Measurements from ENCODE around the gene USP32.
"Not testable (repeated sequence)": the region's sequence is repeated elsewhere in the genome, so short reads cannot be mapped to it uniquely, and the experiment has no call there.

USP32 gene

DNA sequence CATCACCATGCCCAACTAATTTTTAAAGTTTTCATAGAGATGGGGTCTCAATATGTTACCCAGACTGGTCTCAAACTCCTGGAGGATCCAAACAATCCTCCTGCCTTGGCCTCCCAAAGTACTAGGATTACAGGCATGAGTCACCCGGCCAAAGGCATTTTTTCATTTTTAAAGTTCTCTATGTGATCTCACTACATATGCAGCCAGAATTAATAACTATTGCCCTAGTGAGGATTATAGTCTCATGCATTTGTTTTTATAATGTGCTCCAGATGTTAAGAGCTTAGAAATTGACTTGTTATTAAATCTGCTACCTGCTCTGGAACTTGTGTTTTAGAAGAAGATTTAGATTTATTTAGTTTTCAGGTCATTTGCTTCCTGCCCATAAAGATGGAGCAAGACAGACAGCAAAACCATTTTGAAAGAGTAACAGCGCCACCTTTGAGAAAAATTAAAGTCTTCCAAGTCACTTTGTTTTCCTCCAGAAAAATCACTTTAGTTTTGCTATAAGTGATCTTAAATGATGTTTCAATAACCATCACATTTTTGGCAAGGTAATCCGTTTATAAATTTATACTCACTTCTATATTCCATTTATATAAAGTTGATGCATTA is 162.6 kb downstream of the USP32 start:
- DNase-seq (ENCODE audit: low spot score): no peak

GRCh38 chr17:60227276-60227675 is 164.7 kb downstream of the USP32 start:
- not testable (repeated sequence) for DNase-seq (ENCODE audit: low spot score)

DNA sequence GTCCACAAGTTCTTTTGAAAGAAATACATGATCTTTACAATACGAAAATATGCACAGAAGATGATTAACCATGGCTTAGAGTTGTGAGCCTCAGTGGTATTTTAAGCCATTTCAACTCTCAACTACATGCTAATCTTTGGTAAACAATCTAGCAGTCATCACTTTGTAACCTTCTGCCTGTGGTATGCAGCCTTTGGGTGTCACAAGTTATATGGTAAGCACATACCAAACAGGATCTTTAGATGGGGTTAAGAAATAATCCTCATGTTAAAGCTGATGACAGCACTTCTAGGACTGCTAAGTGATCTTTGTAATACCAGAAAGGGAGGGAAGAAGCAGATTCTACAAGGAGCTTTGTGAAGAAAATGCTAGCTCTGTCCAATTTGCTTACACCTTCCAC is 167.9 kb downstream of the USP32 start:
- DNase-seq (ENCODE audit: low spot score): no peak

DNA sequence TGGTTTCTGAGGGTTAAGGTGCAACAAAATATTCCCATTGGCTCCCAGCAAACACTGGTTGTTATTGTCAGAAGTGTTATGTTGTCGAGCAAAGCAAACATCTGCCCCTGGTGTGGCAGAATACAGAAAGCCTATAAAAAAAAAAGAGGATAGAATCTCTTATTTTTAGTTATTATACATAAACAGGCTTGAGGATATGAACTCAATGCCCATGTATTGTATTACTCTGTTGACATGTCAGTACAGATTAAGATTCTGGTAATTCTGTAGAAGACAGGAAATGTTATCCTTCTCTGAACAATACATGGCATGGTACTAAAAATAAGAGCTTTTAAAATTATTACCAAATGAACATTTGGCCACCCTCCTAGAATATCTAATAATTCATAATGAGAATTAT is 168.5 kb downstream of the USP32 start:
- no peak for DNase-seq (ENCODE audit: low spot score)

DNA sequence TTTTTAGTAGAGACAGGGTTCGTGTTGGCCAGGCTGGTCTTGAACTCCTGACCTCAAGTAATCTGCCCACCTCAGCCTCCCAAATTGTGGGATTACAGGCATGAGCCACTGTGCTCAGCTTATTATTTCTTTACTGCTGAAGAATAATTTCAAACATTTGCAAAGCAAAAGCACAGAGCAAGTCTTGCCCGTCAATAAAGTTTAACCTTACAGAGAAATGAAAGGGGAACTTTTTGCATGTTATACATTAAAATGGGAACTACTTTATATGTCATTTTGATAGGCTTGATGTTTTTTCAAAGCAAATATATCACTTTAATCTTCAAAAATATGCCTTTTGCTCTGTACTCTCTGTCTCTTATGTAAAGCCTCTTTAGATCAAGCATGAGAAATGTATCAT is 173.2 kb downstream of the USP32 start:
- DNase-seq (ENCODE audit: low spot score): not testable (repeated sequence)

DNA sequence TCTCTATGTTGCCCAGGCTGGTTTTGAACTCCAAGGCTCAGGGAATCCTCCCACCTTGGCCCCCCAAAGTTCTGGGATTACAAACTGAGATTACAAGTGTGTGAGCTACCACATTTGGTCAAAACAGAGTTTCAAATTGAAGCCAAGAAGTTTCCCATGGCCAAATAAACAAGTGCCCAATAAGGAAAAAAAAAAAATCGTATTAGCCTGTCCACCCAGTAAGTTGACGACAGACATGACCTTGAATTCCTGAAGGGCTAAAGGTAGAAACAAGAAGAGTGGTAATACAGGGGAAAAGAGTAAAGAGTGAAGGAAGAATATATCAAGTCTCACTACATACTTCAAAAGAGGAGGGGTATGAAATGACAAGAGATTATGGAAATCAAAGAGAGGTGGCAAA is 176.0 kb downstream of the USP32 start:
- not testable (repeated sequence) for DNase-seq (ENCODE audit: low spot score)

- not testable (repeated sequence) for DNase-seq (ENCODE audit: low spot score)
Measured at GRCh38 chr17:60211282-60211681, 180.7 kb downstream of the USP32 start.

GRCh38 chr17:60208302-60208701 is 183.6 kb downstream of the USP32 start:
- DNase-seq (ENCODE audit: low spot score): not testable (repeated sequence)

DNA sequence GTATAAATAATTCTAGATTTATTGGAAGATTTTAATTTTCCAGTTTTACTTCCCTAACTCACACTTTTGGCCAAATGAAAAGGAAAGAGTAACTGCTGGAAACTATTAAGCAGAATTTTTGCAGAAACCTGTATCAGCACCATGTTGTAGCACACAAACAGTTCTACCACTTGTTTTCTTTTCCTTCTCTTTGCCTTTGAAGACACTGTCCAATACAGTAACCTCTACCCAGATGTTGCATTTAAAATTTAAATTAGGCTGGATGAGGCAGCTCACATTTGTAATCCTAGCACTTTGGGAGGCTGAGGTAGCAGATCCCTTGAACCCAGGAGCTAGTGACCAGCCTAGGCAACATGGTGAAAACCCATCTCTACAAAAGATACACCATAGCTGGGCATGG is 186.2 kb downstream of the USP32 start:
- DNase-seq (ENCODE audit: low spot score): not testable (repeated sequence)

DNA sequence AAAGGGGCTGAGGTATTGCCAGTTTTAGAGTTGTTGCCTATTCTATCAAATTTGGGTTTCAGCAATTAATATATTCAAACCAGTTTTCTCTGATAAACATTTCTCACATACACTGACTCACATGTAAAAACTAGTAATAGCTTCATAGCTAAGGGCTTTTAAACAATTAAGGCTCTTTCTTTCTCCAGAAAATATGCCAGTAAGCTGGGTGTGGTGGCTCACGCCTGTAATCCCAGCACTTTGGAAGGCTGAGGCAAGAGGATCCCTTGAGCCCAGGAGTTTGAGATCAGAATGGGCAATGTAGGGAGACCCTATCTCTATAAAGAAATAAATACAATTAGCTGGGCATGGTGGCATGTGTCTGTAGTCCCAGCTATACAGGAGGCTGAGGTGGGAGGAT is 193.3 kb downstream of the USP32 start:
- not testable (repeated sequence) for DNase-seq (ENCODE audit: low spot score)

DNA sequence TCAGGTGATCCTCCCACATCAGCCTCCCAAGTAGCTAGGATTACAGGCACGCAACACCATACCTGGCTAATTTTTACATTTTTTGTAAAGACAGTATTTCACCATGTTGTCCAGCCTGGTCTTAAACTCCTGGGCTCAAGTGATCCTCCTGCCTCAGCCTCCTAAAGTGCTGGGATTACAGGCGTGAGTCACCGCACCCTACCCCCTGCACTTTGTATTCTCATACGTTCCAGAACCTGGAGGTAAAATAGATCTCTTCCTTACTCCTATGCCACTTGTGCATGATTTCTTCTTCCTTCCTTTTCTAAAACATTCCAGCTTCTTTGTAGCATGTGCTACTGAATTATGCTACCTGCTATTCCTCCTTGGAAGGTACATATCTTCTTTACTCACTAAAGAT is 197.8 kb downstream of the USP32 start:
- not testable (repeated sequence) for DNase-seq (ENCODE audit: low spot score)

GRCh38 chr17:60193482-60193881 is 198.5 kb downstream of the USP32 start:
- no peak for DNase-seq (ENCODE audit: low spot score)

GRCh38 chr17:60193032-60193431 is 198.9 kb downstream of the USP32 start:
- not testable (repeated sequence) for DNase-seq (ENCODE audit: low spot score)

- DNase-seq (ENCODE audit: low spot score): not testable (repeated sequence)
Measured at GRCh38 chr17:60190032-60190431, 201.9 kb downstream of the USP32 start.

DNA sequence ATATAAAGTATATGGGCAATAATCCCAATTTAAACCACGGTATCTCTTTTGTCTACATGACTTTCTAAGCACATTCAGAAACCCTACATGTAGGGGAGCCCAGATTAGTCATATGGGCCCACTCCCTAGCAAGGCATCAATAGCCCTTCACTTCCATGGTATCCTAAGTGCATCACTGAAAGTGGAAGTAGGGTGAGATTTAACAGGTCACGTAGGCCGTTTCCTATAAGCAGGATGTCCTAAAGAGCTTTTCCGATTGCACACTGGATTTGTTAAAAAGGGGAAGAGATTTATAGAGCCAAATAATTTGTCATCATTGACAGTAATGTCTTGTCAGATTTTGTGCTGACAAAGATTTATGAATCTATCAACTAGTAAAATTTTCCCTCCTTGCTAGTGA is 203.2 kb downstream of the USP32 start:
- DNase-seq (ENCODE audit: low spot score): no peak

GRCh38 chr17:60186846-60187745 is 204.8 kb downstream of the USP32 start:
- DNase-seq (ENCODE audit: low spot score): not testable (repeated sequence)

DNA sequence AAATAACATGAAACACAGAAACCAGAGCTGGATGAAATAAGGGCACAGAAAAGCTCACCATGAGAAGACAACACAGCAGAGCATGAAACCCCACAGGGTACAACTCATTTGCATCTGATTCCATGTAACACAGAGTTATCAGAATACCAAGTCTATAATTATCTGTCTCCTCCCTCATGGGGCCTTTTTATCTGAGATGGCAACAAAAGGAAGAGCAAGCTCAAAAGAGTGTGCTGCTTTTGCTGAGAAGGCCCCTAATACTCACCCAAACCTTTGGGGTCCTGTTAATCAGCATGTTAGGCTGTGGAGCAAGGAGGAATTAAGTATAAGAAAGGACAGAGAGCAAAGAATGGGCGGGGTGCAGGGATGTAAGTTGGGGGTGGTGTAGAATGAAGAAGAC is 205.6 kb downstream of the USP32 start:
- not testable (repeated sequence) for DNase-seq (ENCODE audit: low spot score)

DNA sequence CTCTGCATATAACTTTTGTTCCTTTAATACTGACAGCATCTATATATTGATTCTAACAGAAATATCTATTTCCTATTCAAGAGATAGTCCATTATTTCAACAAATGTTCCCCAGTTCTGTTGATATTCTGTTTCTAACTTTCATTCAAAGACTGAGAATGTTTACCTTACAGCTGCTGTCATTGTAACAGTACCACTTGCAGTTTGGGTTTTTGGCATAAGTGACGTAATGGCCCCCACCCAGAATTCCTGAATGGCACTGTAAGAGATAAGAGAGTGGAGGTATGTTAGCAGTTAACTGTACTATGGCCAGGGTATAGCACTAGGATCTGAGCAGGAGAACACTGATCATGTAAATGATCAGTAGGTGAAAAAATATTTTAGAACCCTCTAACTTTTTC is 211.6 kb downstream of the USP32 start:
- not testable (repeated sequence) for DNase-seq (ENCODE audit: low spot score)

- DNase-seq (ENCODE audit: low spot score): not testable (repeated sequence)
Measured at GRCh38 chr17:60178180-60178579, 213.8 kb downstream of the USP32 start.

DNA sequence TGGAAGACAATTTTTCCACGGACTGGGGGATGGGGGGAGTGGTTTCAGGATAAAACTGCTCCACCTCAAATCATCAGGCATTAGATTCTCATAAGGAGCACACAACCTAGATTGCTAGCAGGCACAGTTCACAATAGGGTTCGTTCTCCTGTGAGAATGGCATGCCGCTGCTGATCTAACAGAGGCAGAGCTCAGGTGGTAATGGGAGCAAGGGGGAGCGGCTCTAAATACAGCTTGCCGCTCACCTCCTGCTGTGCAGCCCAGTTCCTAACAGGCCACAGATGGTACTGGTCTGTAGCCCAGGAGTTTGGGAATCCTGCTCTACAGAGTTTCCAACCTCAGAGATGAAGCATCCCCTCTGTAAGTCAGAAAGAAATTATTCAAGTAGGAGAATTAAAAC is 215.2 kb downstream of the USP32 start:
- DNase-seq (ENCODE audit: low spot score): not testable (repeated sequence)

- DNase-seq (ENCODE audit: low spot score): not testable (repeated sequence)
Measured at GRCh38 chr17:60174767-60175166, 217.2 kb downstream of the USP32 start.

DNA sequence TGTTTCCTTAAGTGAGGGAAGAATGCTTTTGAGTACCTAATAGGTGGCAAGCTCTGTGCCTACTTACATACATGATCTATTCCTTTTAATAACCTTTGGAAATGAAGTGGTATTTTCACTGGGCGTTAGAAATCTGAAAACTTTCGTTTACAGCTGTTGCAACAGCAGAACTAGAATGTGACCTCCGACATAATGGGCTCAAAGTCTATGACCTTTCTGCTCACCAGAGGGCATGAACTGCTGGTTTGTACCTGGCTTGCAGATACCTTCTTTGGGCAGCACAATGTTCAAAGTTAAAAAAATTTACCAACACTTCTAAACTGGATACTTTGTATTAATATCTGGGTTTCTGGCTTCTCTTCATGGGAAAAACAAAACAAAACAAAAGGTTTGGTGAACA is 217.9 kb downstream of the USP32 start:
- no peak for DNase-seq (ENCODE audit: low spot score)

DNA sequence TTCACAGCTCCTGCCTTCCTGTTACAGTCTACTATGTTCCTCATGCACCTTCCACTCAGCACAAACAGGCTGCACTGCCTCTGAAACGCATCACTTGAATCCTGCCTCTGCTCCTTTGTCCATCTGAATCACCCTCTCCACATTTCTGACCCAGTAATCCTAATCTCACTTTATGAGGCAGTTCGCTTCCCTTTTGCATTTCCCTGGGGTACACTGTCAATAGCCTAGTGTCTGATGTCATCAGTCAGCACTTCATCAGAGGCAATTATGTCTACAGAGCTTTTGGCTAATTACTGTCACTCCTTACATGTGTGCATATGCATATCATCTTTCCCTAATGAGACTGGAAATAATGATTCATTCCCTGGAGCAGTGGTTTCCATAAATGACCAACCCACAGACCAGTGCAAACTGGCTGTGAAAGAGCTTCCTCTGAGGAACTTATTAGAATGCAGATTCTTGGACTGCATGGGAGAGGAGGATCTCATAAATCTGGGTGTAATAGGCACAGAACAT is 218.6 kb downstream of the USP32 start:
- no peak for DNase-seq (ENCODE audit: low spot score)

Data from Ammon's horn (tissue), 1 donor.